Measurements from ENCODE around the gene SS18L1.

Gene SS18L1

DNA sequence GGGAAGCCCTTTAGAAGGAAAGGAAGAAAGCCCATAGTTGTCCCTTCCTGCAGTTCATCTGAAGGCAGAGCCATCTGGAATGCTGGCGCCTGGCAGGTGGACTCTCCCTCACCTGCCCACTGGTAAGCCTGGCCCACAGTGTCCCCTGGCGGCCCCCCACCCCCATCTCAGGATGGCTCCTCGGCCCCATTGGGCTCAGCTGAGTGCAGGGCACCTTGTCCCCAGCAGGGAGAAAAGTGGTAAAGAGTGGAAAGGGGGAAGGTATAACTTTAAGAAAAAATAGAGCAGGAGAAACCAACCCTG, 12.6 kb downstream of the SS18L1 start:
- no peak for DNase-seq (ENCODE audit: low read depth, low spot score)

DNA sequence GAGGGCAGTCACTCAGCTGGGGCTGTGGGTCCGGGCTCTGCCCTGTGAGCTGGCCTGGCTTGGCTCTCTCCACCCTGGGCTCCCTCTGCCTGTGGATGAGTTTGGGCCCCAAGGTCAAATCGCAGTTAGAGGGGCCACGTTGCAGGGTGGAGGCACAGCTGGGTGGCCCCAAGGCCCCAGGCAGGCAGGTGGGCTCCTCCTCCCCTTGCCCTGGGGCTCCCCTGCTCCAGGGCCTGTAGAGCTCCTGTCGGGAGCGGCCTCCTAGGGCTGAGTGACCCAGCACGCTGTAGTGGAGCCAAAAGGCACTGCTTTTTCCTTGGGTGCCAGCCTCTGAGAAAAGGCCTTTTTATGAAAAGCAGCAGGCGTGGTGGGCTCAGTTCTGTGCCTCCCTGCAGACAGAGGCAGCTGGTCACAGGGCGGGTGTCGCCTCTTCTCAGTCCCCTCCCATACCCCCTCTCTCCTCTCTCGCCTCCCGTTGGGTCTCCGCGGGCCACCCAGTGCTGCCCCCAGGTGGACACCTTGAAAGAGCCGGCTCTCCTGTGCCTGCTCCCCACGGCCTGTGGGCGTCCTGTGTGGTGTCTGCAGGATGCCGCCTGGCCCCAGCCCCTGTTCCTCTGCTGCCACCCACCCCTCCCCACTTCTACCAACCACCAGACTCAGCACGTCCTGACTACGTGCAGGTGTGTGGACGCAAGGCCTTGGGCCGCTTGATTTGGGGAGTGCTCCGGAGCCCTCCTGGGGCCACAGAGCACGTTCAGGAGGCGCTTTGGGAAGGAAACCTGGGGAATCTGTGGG, 13.2 kb downstream of the SS18L1 start:
- peak; percentile 57 for DNase-seq (ENCODE audit: low read depth, low spot score)

DNA sequence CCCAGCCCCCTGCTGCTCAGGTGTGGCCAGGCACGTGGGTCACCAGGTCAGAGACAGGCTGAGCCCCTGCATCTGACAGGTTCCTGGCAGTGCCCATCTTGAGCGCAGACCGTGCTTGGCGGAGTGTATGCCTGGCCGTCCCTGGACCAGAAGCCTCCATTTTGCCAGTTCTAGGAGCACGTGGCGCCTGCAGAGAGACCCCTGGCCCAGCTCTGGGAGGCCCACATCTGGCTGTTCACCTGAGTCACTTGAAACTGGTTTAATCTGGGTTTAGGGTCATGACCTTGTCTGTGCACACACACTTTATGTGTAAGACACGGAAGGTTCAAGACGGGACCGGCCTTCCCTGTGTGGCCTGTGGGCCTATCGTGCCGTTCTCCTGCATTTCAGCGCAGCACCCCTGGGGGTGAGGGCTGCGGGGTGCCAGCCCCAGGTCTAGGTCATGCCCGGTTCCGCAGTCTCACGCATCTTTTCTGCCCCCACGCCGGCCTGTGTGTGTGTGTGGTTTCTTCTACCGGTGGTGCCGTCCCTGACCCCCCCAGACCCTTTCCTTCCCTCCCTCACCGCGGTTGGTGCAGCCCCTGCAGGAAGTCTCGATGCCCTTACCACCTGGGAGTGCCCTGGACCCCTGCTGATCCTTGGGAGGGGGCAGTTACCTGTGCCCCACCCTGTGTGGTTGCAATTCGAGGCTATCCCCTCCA, 14.0 kb downstream of the SS18L1 start:
- DNase-seq (ENCODE audit: low read depth, low spot score), result no peak

DNA sequence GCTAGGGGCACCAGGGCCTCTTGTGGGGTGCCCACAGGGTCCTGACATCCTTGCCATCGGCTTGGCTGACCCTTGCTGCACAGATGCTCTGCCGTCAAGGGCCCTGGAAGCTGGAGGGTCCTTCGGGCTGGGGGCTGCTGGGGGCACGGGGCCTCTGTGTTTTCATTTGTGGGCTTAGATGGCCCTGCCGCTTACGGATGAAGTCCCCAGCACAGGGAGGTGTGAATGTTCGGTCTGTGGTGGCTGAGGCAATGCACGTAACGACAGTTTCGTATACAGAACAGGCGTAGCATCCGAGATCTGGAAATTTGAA, 14.5 kb downstream of the SS18L1 start:
- DNase-seq (ENCODE audit: low read depth, low spot score), result no peak

DNA sequence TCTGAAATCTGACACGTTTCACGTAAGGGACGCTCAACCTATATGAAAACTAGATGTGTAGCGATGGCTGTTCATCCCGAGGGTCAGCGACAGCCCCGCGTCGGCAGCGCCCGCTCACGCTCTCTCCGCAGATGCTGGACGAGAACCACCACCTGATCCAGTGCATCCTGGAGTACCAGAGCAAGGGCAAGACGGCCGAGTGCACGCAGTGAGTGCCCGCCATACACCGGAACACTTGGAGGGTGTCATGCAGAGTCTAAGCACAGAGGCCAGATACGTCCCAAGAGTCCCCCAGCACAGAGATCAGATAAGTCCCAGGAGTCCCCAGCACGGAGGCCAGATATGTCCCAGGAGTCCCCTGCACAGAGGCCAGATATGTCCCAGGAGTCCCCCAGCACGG, 15.0 kb downstream of the SS18L1 start:
- no peak for DNase-seq (ENCODE audit: low read depth, low spot score)

DNA sequence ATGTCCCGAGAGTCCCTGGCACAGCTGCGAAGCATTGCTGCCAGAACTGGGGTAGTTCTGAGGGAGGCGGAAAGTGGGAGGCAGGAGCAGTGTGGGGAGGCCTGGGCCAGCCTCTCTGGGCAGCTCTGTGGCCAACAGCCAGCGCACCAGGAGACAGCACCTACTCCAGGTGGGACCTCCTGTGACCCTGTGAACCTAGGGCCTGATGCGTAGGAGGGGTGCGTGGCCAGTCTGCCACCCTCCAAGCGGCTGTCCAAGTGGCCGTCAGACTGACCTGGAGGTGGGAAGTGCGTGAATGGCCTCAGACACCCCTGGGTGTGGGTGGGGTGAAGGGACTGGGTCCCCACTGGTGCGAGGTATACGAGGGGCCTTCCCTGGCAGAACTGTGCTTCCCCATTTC, 15.5 kb downstream of the SS18L1 start:
- no peak for DNase-seq (ENCODE audit: low read depth, low spot score)

DNA sequence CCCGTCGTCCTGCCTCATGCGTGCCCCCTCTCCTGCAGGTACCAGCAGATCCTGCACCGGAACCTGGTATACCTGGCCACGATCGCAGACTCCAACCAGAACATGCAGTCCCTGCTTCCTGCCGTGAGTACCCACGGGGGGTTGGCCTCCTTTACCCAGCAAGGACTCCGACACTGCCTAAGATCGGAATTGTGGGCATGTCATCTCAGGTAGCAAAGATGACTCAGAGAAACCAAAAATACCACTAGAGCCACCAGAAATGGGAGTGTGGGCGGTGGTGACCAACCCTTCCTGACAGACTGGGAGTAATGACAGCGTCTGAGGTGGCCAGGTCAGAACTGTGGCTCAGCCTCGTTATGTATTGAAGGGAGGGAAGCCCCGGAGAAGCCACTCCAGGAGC, 16.3 kb downstream of the SS18L1 start:
- no peak for DNase-seq (ENCODE audit: low read depth, low spot score)

DNA sequence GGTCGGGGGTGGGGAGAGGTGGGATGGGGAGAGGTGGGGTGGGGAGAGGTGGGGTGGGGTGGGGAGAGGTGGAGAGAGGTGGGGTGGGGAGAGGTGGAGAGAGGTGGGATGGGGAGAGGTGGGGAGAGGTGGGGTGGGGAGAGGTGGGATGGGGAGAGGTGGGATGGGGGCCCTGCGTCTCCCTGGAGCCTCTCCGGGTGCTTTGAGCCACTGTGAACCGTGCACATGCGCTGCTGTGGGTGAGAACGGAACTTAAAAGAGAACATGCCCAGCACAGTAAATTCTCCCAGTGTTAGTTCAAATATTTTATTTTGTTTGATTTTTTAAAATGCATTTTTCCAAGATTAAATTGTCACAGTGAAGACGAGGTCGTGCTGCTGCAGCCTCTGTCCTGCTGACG, 16.7 kb downstream of the SS18L1 start:
- DNase-seq (ENCODE audit: low read depth, low spot score), result no peak

DNA sequence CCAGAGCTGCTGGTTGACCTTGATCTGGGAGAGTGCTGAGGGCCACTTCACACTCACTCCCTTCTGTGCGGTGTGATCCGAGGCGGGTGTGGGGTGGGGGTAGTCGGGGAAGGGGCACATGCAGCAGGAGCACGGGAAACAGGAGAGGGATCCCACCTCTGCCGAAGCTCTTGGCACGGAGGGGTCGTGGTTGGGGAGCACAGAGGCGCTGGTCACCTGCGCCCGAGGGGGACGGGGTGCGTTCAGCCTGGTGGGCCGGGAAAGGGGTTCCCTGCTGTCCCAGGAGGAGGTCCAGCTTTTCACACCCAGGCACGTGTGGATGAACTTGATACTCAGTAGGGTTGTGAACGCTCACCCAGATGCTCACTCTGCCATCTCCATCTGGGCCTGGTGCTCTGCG, 17.3 kb downstream of the SS18L1 start:
- no peak for DNase-seq (ENCODE audit: low read depth, low spot score)

DNA sequence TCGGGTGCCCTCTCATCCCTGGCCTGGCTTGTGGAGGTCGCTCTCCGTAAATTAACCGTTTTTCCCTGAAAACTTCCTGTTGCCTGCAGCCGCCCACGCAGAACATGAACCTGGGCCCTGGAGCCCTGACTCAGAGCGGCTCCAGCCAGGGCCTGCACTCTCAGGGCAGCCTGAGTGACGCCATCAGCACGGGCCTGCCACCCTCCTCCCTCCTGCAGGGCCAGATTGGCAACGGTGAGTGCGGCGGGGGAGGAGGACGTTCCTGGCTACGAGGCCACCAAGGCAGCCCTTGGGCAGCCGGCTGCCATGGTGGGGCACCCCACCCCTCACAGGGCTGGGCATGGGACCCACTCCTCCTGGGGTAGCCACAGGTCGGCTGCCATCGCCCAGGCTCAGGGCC, 17.8 kb downstream of the SS18L1 start:
- no peak for DNase-seq (ENCODE audit: low read depth, low spot score)

DNA sequence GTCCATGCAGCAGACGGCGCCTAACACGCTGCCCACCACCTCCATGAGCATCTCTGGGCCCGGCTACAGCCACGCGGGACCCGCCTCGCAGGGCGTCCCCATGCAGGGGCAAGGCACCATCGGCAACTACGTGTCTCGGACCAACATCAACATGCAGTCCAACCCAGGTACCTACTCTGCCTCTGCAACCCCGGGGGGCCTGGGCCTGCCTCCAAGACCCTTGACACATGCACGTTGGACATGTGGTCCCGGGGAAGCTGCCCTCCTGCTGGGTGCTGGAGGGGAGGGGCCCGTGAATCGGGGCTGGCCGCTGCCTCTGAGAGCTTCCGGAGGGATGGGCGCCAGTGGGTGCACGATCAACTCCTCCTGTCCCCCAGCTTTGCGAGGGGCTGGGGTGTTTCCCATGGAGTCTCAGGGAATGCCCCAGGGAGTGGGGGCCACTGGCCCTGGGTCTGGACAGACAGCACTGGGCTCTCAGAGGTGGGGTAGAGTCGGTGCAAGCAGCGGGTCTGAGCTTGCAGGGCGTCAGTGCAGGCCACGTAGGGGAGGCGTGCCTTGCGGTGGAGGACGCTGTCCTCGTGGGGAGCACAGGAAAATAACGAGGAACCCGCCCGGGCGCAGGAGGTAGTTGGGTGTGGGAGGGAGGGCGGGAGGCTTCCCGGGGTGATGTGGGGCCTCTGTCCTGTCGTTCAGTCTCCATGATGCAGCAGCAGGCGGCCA, 19.4 kb downstream of the SS18L1 start:
- DNase-seq (ENCODE audit: low read depth, low spot score), result no peak

DNA sequence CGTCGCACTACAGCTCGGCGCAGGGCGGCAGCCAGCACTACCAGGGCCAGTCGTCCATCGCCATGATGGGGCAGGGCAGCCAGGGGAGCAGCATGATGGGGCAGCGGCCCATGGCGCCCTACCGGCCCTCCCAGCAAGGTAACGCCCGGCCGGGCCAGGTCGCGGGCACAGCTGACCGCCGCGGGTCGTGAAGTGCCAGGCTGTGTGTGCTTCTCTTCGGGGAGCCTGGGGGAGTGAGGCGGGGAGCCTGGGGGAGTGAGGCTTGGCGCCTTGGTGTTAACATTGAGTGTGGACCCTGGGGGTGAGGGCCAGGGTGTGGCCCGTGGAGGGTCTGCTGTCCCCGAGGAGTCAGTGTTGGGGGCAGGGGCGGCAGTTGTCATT, 19.9 kb downstream of the SS18L1 start:
- DNase-seq (ENCODE audit: low read depth, low spot score), result no peak

DNA sequence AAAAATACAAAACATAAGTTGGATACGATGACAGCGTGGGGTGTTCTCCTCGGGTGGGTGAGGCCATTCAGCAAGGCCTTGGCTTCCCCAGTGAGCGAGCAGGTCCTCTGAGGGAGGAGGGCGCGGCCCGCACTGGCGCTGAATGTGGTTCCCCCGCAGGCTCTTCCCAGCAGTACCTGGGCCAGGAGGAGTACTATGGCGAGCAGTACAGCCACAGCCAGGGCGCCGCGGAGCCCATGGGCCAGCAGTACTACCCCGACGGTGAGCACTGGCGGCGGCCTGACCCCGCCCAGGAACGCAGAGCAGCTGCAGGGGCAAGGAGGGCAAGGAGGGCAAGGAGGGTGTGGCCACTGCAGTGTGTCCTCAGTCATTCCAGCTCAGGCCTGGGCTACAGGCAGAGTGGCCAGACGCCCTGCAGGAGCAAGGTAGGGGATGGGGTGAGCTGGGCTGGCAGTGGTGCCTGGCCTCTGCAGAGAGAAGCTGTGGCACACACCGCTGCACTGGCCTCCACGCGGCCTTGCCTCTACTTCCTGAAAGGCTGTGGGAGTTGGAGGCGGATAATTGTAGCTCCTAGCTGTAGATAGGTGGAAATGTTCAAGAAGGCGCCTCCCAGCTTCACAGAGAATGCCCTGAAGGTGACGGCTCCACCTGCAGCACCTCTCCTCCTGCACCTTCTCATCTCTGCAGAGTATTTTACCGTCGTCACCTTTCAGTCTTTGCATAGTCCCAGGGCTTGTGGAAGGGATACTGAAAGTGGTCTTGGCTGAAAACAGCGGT, 20.6 kb downstream of the SS18L1 start:
- DNase-seq (ENCODE audit: low read depth, low spot score), result no peak

DNA sequence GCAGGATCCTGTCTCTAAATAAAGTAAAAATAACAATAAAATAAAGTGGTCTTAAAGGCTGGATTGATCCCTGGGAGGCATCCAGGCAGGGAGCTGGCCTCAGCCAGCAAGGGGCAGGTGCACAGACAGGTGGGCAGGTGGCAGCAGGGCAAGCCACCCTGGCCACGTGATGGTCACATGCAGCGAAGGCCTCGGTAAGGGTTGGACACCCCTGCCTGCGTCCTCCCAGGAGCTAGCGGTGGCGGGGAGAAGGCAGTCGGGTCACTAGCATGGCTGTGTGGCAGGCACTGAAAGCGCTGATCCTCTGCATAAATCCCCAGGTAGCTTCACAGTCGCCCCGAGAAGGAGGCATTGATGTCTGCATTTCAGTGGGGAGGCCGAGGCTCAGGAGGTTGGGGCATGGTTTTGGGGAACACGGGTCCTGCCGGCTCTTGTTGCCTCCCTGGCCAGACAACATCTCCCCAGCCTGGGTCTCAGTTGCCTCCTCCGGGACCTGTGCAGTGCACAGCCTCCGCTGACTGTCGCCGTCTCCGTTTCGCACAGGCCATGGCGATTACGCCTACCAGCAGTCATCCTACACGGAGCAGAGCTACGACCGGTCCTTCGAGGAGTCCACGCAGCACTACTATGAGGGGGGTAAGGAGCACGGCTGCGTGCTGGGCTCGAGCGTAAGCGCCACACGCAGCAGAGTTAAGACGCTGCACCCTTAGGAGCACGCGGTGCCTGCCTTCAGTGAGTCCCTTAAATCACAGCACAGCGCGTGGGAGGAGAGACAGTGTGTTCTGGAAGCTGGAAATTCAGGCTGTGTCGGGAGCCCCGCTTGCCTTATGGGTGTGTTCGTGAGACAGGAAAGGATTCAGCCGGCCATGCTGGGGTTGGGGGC, 21.6 kb downstream of the SS18L1 start:
- no peak for DNase-seq (ENCODE audit: low read depth, low spot score)

DNA sequence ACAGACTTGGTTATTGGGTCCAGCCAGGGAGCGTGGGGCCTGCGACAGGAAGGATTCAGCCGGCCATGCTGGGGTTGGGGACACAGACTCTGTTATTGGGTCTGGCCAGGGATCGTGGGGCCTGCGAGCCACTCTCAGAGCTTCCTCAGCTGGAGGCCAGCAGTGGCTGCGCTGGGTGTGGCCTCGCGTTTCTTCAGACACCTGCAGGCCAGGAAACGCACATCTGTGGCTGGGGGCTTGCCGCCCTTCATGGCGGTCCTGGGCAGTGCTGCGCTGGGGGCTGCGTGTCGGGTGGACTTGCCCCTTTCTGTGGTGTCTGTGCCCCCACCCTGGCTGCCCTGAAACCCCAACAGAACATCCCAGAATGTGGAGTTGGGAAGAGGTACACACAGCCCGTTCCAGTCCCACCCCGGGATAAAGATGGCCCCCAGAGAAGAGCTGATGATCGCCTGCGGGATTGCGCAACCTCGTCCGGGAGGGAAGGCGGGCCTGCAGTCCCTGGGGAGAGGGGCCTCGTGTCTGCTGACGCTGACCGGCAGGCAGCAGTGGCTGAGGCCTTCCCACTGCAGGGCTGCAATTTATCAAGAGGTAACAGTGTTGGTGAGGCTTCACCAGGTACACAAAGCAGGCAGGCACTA, 22.3 kb downstream of the SS18L1 start:
- no peak for DNase-seq (ENCODE audit: low read depth, low spot score)

DNA sequence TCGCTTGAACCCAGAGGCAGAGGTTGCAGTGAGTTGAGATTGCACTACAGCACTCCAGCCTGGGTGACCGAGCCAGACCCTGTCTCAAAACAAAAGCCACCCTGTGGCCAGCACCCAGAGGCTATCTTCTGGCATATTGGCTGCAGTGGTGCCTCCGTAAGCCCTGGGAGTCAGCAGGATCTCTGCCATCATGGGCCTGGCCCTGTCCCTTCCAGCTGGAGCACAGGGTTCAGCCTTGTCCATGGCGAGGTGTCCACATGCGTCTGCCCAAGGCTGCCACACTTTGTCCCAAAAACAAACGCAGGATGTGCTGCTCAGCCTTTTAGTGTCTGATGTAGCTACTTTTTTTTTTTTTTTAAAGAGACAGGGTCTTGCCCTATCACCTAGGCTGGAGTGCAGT, 23.9 kb downstream of the SS18L1 start:
- DNase-seq (ENCODE audit: low read depth, low spot score), result no peak

DNA sequence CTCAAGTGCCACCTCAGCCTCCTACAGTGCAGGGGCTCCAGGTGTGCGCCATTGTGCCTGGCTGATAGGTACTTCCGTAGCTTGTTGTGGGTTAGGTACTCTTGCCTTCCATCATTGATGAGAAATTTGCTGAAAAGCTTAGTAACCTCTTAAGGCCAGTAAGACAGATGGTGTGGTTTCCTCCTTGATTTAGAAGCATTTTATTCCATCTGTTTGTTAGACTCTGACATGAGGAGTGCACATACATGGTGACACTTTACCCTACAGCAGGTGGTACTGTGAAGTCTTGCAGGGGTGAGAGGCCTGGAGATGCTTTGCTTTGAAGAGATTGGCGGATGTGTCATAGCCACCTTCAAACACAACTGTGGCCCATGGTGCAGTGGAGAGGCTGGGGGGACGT, 24.5 kb downstream of the SS18L1 start:
- DNase-seq (ENCODE audit: low read depth, low spot score), result no peak

DNA sequence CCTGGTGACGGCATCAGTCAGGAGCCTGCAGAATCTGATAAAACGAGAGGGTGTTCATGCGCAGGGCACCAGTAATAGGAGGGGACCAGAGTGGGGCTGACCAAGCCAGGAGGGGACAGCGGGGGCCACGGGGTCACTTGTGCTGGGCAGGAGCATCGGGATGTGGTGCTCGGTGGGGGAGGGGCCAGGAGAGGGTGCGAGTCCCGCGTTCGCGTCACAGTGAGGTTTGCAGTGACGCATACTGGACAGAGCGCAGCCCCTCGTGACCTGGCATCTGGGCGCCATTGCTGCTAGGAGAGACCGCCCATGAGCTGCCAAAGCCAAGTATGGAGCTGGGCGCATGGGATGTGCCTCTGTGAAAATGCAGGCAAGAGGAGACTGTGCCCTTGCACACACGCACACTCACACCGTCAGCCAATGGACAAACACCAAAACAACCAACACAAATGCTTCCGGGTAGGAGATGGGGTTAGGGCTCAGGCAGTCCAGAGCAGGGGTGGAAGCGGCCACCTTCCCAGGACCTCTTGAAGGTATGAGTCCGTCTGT, 25.4 kb downstream of the SS18L1 start:
- no peak for DNase-seq (ENCODE audit: low read depth, low spot score)

DNA sequence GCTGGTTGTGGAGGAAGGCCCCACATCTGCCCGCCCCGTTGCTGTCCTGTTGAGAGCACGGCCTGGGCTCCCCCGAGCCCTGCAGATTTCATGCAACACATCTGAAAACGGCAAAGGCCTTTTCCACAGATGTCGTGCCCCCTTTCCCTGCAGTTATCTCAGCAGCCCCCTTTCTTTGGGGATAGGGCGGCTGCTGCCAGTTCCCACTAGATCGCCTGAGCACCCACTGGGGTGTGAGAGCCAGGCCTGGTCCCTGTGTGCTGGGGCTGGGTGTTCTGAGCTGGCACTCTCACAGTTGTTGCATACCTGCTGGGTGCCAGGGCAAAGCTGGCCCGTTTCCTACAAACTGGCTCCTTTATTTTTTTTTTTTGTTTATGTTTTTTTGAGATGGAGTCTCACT, 27.0 kb downstream of the SS18L1 start:
- no peak for DNase-seq (ENCODE audit: low read depth, low spot score)

DNA sequence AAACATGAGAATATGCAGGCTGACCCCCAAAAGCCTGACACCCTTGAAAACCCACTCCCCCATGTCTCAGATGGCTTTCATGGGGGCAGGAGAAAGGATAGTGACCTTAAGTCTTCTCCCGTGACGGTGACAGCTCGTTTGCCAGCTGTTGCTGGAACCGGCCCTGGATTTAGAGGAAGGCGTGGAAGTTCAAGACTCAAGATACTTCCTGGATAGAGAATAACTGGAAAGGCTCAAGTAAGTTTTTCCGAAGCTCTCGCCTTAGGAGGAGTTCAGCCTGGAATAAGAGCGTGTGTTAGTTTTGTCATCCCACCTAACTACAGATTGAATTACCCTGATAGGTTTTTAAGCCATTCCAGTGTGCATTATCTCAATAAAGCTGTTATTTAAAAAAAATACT, 27.7 kb downstream of the SS18L1 start:
- DNase-seq (ENCODE audit: low read depth, low spot score), result no peak

DNA sequence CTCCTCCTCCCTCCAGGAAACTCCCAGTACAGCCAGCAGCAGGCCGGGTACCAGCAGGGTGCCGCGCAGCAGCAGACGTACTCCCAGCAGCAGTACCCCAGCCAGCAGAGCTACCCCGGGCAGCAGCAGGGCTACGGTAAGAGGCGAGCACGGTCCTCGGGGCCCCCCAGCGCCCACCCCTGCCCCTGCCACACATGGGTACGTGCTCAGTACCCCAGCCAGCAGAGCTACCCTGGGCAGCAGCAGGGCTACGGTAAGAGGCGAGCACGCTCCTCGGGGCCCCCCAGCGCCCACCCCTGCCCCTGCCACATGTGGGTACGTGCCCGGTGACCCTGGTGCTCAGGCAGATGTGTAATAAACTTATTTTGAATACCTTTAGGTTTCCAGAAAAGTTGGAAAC, 29.1 kb downstream of the SS18L1 start:
- no peak for DNase-seq (ENCODE audit: low read depth, low spot score)

Measured in activated naive CD8-positive, alpha-beta T cell treated with anti-CD3 and anti-CD28 coated beads, Interleukin-2, amount 50 U/mL, for 16 hours (primary cell).